WTC11 (cell line): ENCODE measurements around the gene NLGN1.

ENCODE experiments used
- ATF2 ChIP-seq: sonication (generic); formaldehyde crosslinking; IDR thresholded peaks from 2 replicates; pipeline ENCODE4 v1.8.1; 2022; ENCODE audit warnings: low read depth, missing genetic modification reagents, borderline replicate concordance
- CTCF ChIP-seq: fragments of 200-600 bp; IDR thresholded peaks from 2 replicates; pipeline ENCODE4 v1.8.0; 2022; ENCODE audit warnings: antibody characterized with exemption
- E2F4 ChIP-seq: sonication (generic); formaldehyde crosslinking; IDR thresholded peaks from 2 replicates; pipeline ENCODE4 v1.8.1; 2022; ENCODE audit warnings: low read depth, mild to moderate bottlenecking, moderate library complexity, missing genetic modification reagents, borderline replicate concordance
- E2F5 ChIP-seq: sonication (generic); formaldehyde crosslinking; IDR thresholded peaks from 2 replicates; pipeline ENCODE4 v1.8.1; 2022; ENCODE audit warnings: mild to moderate bottlenecking, moderate library complexity, missing genetic modification reagents
- ERG ChIP-seq: fragments of 250-450 bp; sonication (Bioruptor Pico); IDR thresholded peaks from 2 replicates; pipeline ENCODE4 v1.8.0; 2021; ENCODE audit warnings: mild to moderate bottlenecking
- KAT7 ChIP-seq: sonication (generic); formaldehyde crosslinking; IDR thresholded peaks from 2 replicates; pipeline ENCODE4 v1.8.1; 2023; ENCODE audit warnings: missing genetic modification reagents, mild to moderate bottlenecking, borderline replicate concordance
- NFYB ChIP-seq: sonication (generic); formaldehyde crosslinking; conservative IDR thresholded peaks from 2 replicates; pipeline ENCODE4 v1.8.0; 2022; ENCODE audit warnings: low read depth, missing genetic modification reagents
- SMAD3 ChIP-seq: sonication (generic); formaldehyde crosslinking; IDR thresholded peaks from 2 replicates; pipeline ENCODE4 v1.8.0; 2022; ENCODE audit warnings: missing genetic modification reagents, mild to moderate bottlenecking, borderline replicate concordance
- SP1 ChIP-seq: sonication (generic); formaldehyde crosslinking; conservative IDR thresholded peaks from 2 replicates; pipeline ENCODE4 v1.8.1; 2022; ENCODE audit warnings: missing genetic modification reagents
- USF2 ChIP-seq: sonication (generic); formaldehyde crosslinking; IDR thresholded peaks from 2 replicates; pipeline ENCODE4 v1.8.1; 2023; ENCODE audit warnings: mild to moderate bottlenecking, missing genetic modification reagents, moderate library complexity

GRCh38 chr3:173599673-173600072 is 202.1 kb downstream of the NLGN1 start:
- TF ChIP-seq KAT7 (CRISPR knock-in tag) (no peak), CTCF (no peak), E2F5 (CRISPR knock-in tag) (no peak), SMAD3 (CRISPR knock-in tag) (no peak), USF2 (no peak), E2F4 (CRISPR knock-in tag) (no peak), ERG (no peak), ATF2 (no peak), SP1 (CRISPR knock-in tag) (no peak), NFYB (no peak)
